Activated B cell treated with CpG ODN at 0.5 μM for 24 hours (primary cell): ENCODE results near the gene CCDC12. TPM values are rescaled to one million over a fixed set of nuclear protein-coding genes. Genes with fewer than 3 reads are reported as not detected.
A peak's percentile ranks its signal among the peaks of the same experiment; 100 is the strongest.

Experiments used
- ATAC-seq: fragments of 200-7000 bp; cut with Tn5 transposase; one replicate; pipeline ENCODE4 v1.10.0; 2021; ENCODE audit warnings: low read depth, mild to moderate bottlenecking, moderate library complexity
- CTCF ChIA-PET: fragments of 350-600 bp; sonication (Branson Sonifier 250); formaldehyde crosslinking; loops from one replicate; lab custom pipeline; 2021; ENCODE audit warnings: antibody characterized with exemption; lab: Charles Lee
- POLR2A ChIA-PET: fragments of 350-600 bp; sonication (Branson Sonifier 250); formaldehyde crosslinking; loops from one replicate; lab custom pipeline; 2021; ENCODE audit warnings: antibody characterized with exemption; lab: Charles Lee
- DNase-seq: peaks from one replicate; pipeline ENCODE4 v3.0.0; 2022
- H3K27ac Mint-ChIP-seq: one replicate; pipeline ENCODE4 v1.8.0; 2020; ENCODE audit warnings: mixed read lengths
- H3K27me3 Mint-ChIP-seq: one replicate; pipeline ENCODE4 v1.8.0; 2021; ENCODE audit warnings: mixed read lengths
- H3K36me3 Mint-ChIP-seq: one replicate; pipeline ENCODE4 v1.8.0; 2021; ENCODE audit warnings: low read depth, mixed read lengths
- H3K4me1 Mint-ChIP-seq: one replicate; pipeline ENCODE4 v1.8.0; 2021; ENCODE audit warnings: mixed read lengths
- H3K4me3 Mint-ChIP-seq: one replicate; pipeline ENCODE4 v1.8.0; 2020; ENCODE audit warnings: mild to moderate bottlenecking, mixed read lengths
- H3K9me3 Mint-ChIP-seq: one replicate; pipeline ENCODE4 v1.8.0; 2020; ENCODE audit warnings: mixed read lengths
- CTCF ChIP-seq: fragments of 200-600 bp; IDR thresholded peaks from one replicate; pipeline ENCODE4 v1.8.0; 2022; ENCODE audit warnings: antibody characterized with exemption, mild to moderate bottlenecking
- intact Hi-C: fragments of 100-400 bp; cut with micrococcal nuclease; formaldehyde crosslinking; loops from one replicate; pipeline ENCODE4 v1.15.1; 2024
- total RNA-seq: library from RNA; stranded (reverse); gene quantifications from 2 replicates; pipeline ENCODE4 v1.2.3, GENCODE V29; 2022

The CCDC12 gene
- total RNA-seq, 1 donor from 2014 or later, result 98.4 TPM

GRCh38 chr3:46882377-46883053, 94.0 kb downstream of the CCDC12 start:
- Mint-ChIP-seq H3K36me3 (no peaks in the 10 kb centered on the region), H3K4me3 (peak overlapping the region; percentile 77), H3K27me3 (peaks cover 41% of the 10 kb centered on the region), H3K4me1 (peaks cover 12% of the 10 kb centered on the region), H3K9me3 (no peaks in the 10 kb centered on the region), H3K27ac (no peak overlapping the region)
- ChIA-PET CTCF (no interaction called here), POLR2A (no interaction called here)
- DNase-seq, result no peak
- peak; percentile 39 for ATAC-seq
- no peak for TF ChIP-seq CTCF
- intact Hi-C loops, result no loop called here

GRCh38 chr3:46881596-46882376, 94.8 kb downstream of the CCDC12 start:
- Mint-ChIP-seq H3K27ac (no peak overlapping the region), H3K27me3 (peaks cover 41% of the 10 kb centered on the region), H3K36me3 (no peaks in the 10 kb centered on the region), H3K9me3 (no peaks in the 10 kb centered on the region), H3K4me1 (peaks cover 12% of the 10 kb centered on the region), H3K4me3 (peak overlapping the region; percentile 68)
- intact Hi-C loops, result no loop called here
- ATAC-seq, result peak; percentile 39
- DNase-seq, result peak; percentile 31
- POLR2A ChIA-PET, result no interaction called here
- TF ChIP-seq CTCF, result no peak
- CTCF ChIA-PET, result no interaction called here

- H3K4me1 Mint-ChIP-seq, result peaks cover 12% of the 10 kb centered on the region
- no peaks in the 10 kb centered on the region for H3K9me3 Mint-ChIP-seq
- DNase-seq (no peak), ATAC-seq (no peak)
- H3K27me3 Mint-ChIP-seq, result peaks cover 39% of the 10 kb centered on the region
- intact Hi-C loops, result no loop called here
- POLR2A ChIA-PET, result no interaction called here
- H3K27ac Mint-ChIP-seq, result no peak overlapping the region
- CTCF ChIA-PET, result no interaction called here
- H3K36me3 Mint-ChIP-seq, result no peaks in the 10 kb centered on the region
- no peak for TF ChIP-seq CTCF
- H3K4me3 Mint-ChIP-seq, result peak overlapping the region; percentile 21
These were observed 95.5 kb downstream of the CCDC12 start for GRCh38 chr3:46880884-46881595.

- no peaks in the 10 kb centered on the region for H3K36me3 Mint-ChIP-seq
- H3K9me3 Mint-ChIP-seq, result no peaks in the 10 kb centered on the region
- ATAC-seq, result no peak
- intact Hi-C loops, result no loop called here
- TF ChIP-seq CTCF, result no peak
- peaks cover 22% of the 10 kb centered on the region for H3K27me3 Mint-ChIP-seq
- H3K27ac Mint-ChIP-seq, result no peak overlapping the region
- no peak for DNase-seq
- H3K4me3 Mint-ChIP-seq, result no peak overlapping the region
- ChIA-PET POLR2A (no interaction called here), CTCF (no interaction called here)
- peaks cover 19% of the 10 kb centered on the region for H3K4me1 Mint-ChIP-seq
These were observed 97.6 kb downstream of the CCDC12 start for GRCh38 chr3:46878781-46879436.
